T follicular helper cell (primary cell): ENCODE data around the gene GAGE12C.
"Not testable (repeated sequence)": the region's sequence is repeated elsewhere in the genome, so short reads cannot be mapped to it uniquely, and the experiment has no call there.

Source experiments
- DNase-seq: peaks from one replicate; pipeline ENCODE4 v3.0.0-alpha.2; 2020; ENCODE audit warnings: low read depth
- total RNA-seq, 2 experiments: gene quantifications; one replicate each; lab custom pipeline; 2026; lab: John Stamatoyannopoulos, UW

The GAGE12C gene, protein sequence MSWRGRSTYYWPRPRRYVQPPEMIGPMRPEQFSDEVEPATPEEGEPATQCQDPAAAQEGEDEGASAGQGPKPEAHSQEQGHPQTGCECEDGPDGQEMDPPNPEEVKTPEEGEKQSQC
- 0 reads per million in 2 experiments for total RNA-seq

DNA sequence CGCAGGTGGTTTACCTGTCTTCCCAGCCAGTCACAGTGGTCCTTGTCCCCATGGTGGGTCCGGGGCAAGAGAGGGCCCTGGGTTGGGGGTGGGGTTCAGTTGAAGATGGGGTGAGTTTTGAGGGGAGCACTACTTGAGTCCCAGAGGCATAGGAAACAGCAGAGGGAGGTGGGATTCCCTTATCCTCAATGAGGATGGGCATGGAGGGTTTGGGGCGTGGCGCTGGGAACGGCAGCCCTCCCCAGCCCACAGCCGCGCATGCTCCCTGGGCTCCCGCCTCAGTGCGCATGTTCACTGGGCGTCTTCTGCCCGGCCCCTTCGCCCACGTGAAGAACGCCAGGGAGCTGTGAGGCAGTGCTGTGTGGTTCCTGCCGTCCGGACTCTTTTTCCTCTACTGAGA lies at the start of gene GAGE12C:
TSS of gene GAGE12C (plus strand) at position 301 of the 400 bp plus-strand sequence. CDS start 1,155 bp downstream, outside the sequence.
- DNase-seq: not testable (repeated sequence)

- DNase-seq: not testable (repeated sequence)
Observed at GRCh38 chrX:49541433-49541832, 9.5 kb downstream of the GAGE12C start, which contains the start of gene GAGE12D. GAGE12D (plus strand) TSS chrX:49541733; CDS start chrX:49542888, 1,155 bp downstream.

DNA sequence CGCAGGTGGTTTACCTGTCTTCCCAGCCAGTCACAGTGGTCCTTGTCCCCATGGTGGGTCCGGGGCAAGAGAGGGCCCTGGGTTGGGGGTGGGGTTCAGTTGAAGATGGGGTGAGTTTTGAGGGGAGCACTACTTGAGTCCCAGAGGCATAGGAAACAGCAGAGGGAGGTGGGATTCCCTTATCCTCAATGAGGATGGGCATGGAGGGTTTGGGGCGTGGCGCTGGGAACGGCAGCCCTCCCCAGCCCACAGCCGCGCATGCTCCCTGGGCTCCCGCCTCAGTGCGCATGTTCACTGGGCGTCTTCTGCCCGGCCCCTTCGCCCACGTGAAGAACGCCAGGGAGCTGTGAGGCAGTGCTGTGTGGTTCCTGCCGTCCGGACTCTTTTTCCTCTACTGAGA lies 19.0 kb downstream of the GAGE12C start, which contains the start of gene GAGE12E:
TSS of gene GAGE12E (plus strand) at position 301 of the 400 bp plus-strand sequence. CDS start 1,155 bp downstream, outside the sequence.
- not testable (repeated sequence) for DNase-seq

- DNase-seq: not testable (repeated sequence)
Observed at GRCh38 chrX:49560542-49560941, 28.6 kb downstream of the GAGE12C start, which contains the start of gene GAGE12F. GAGE12F (plus strand) TSS chrX:49560842; CDS start chrX:49561997, 1,155 bp downstream.

GRCh38 chrX:49568728-49569127 lies 36.8 kb downstream of the GAGE12C start:
- not testable (repeated sequence) for DNase-seq

- DNase-seq: not testable (repeated sequence)
Observed at GRCh38 chrX:49569152-49569551, 37.2 kb downstream of the GAGE12C start.

DNA sequence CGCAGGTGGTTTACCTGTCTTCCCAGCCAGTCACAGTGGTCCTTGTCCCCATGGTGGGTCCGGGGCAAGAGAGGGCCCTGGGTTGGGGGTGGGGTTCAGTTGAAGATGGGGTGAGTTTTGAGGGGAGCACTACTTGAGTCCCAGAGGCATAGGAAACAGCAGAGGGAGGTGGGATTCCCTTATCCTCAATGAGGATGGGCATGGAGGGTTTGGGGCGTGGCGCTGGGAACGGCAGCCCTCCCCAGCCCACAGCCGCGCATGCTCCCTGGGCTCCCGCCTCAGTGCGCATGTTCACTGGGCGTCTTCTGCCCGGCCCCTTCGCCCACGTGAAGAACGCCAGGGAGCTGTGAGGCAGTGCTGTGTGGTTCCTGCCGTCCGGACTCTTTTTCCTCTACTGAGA lies 38.1 kb downstream of the GAGE12C start, which contains the start of gene GAGE12G:
TSS of gene GAGE12G (plus strand) at position 301 of the 400 bp plus-strand sequence. CDS start 1,155 bp downstream, outside the sequence.
- not testable (repeated sequence) for DNase-seq

DNA sequence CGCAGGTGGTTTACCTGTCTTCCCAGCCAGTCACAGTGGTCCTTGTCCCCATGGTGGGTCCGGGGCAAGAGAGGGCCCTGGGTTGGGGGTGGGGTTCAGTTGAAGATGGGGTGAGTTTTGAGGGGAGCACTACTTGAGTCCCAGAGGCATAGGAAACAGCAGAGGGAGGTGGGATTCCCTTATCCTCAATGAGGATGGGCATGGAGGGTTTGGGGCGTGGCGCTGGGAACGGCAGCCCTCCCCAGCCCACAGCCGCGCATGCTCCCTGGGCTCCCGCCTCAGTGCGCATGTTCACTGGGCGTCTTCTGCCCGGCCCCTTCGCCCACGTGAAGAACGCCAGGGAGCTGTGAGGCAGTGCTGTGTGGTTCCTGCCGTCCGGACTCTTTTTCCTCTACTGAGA lies 47.7 kb downstream of the GAGE12C start, which contains the start of gene GAGE12H:
TSS of gene GAGE12H (plus strand) at position 301 of the 400 bp plus-strand sequence. CDS start 1,155 bp downstream, outside the sequence.
- DNase-seq: not testable (repeated sequence)
